PC-3 (cell line): ENCODE results near the gene ZNF648. TPM values are rescaled to one million over a fixed set of nuclear protein-coding genes. Genes with fewer than 3 reads are reported as not detected.

ENCODE experiments used
- ATAC-seq: fragments of 200-7000 bp; cut with Tn5 transposase; 2 replicates; pipeline ENCODE4 v1.9.1; 2020; ENCODE audit warnings: mild to moderate bottlenecking, moderate library complexity
- BruUV-seq: library from RNA; stranded (reverse); fragments of 400-500 nt; replicated peaks from 2 replicates; lab custom pipeline; 2021; lab: Mats Ljungman, UMichigan
- CTCF ChIA-PET: fragments of 300-600 bp; sonication (Branson Sonifier 250); formaldehyde crosslinking; loops from one replicate; lab custom pipeline; 2022; ENCODE audit warnings: antibody characterized with exemption; lab: Charles Lee
- POLR2A ChIA-PET: fragments of 300-600 bp; sonication (Branson Sonifier 250); formaldehyde crosslinking; loops from one replicate; lab custom pipeline; 2022; ENCODE audit warnings: antibody characterized with exemption; ENCODE audit not compliant: unreplicated experiment; lab: Charles Lee
- DNase-seq: peaks from one replicate; pipeline ENCODE4 v3.0.0-alpha.2; 2015
- H2AFZ ChIP-seq: fragments of 300-600 bp; sonication (generic); 2 replicates; pipeline ENCODE4 v1.6.0; 2016; ENCODE audit warnings: antibody characterized with exemption, low read length
- H3F3A ChIP-seq: fragments of 300-600 bp; sonication (generic); one replicate; pipeline ENCODE4 v1.6.0; 2017; ENCODE audit warnings: antibody characterized with exemption, low read length, control low read depth, mild to moderate bottlenecking; ENCODE audit not compliant: unreplicated experiment
- H3K27ac ChIP-seq: fragments of 300-600 bp; sonication (generic); 2 replicates; pipeline ENCODE4 v1.5.1; 2016; ENCODE audit warnings: mild to moderate bottlenecking, low read length
- H3K27me3 ChIP-seq: fragments of 300-600 bp; sonication (generic); 2 replicates; pipeline ENCODE4 v1.6.1; 2016; ENCODE audit warnings: low read length, mixed read lengths
- H3K36me3 ChIP-seq: fragments of 300-600 bp; sonication (generic); 2 replicates; pipeline ENCODE4 v1.6.1; 2016; ENCODE audit warnings: low read depth, mixed run types, low read length, mixed read lengths
- H3K4me1 ChIP-seq: fragments of 300-600 bp; sonication (generic); 2 replicates; pipeline ENCODE4 v1.5.1; 2016; ENCODE audit warnings: low read length; ENCODE audit not compliant: insufficient read depth
- H3K4me2 ChIP-seq: fragments of 300-600 bp; sonication (generic); 2 replicates; pipeline ENCODE4 v1.6.0; 2016; ENCODE audit warnings: low read length
- H3K4me3 ChIP-seq: fragments of 300-600 bp; sonication (generic); 2 replicates; pipeline ENCODE4 v1.5.1; 2016; ENCODE audit warnings: mild to moderate bottlenecking, low read length, mixed read lengths
- H3K79me2 ChIP-seq: fragments of 300-600 bp; sonication (generic); 2 replicates; pipeline ENCODE4 v1.6.1; 2017; ENCODE audit warnings: low read length, mixed read lengths
- H3K9ac ChIP-seq: fragments of 300-600 bp; sonication (generic); 2 replicates; pipeline ENCODE4 v1.6.0; 2016; ENCODE audit warnings: mild to moderate bottlenecking, low read length
- H3K9me2 ChIP-seq: fragments of 300-600 bp; sonication (generic); replicated peaks from 2 replicates; pipeline ENCODE4 v1.6.1; 2016; ENCODE audit warnings: mixed run types, low read length, mixed read lengths
- H3K9me3 ChIP-seq: fragments of 300-600 bp; sonication (generic); 2 replicates; pipeline ENCODE4 v1.6.1; 2016; ENCODE audit warnings: low read length, mixed read lengths
- H4K20me1 ChIP-seq: fragments of 300-600 bp; sonication (generic); 2 replicates; pipeline ENCODE4 v1.6.1; 2016; ENCODE audit warnings: low read length, mixed read lengths
- EZH2 ChIP-seq: fragments of 300-600 bp; sonication (generic); IDR thresholded peaks from one replicate; pipeline ENCODE4 v1.6.1; 2017; ENCODE audit warnings: antibody characterized with exemption, mild to moderate bottlenecking, low read length; ENCODE audit not compliant: unreplicated experiment
- EZH2phosphoT487 ChIP-seq: fragments of 300-600 bp; sonication (generic); IDR thresholded peaks from 2 replicates; pipeline ENCODE4 v1.6.1; 2018; ENCODE audit warnings: mild to moderate bottlenecking, antibody characterized with exemption, low read length, borderline replicate concordance
- intact Hi-C: fragments of 100-400 bp; cut with micrococcal nuclease; formaldehyde crosslinking; loops from 2 replicates; pipeline ENCODE4 v1.9.0; 2023
- total RNA-seq: library from RNA; depleted of rRNA; stranded (reverse); fragments of >200 nt; gene quantifications from 2 replicates; pipeline ENCODE4 v1.2.3, GENCODE V29; 2014
- TF ChIP-seq, protein P1 (sequence below): fragments of 300-600 bp; sonication (generic); conservative IDR thresholded peaks from 2 replicates; pipeline ENCODE4 v1.5.1; 2017; ENCODE audit warnings: antibody characterized with exemption, low read depth, mild to moderate bottlenecking, low read length

ZNF648 gene
- total RNA-seq, 1 experiment from 2014 or later: not detected

DNA sequence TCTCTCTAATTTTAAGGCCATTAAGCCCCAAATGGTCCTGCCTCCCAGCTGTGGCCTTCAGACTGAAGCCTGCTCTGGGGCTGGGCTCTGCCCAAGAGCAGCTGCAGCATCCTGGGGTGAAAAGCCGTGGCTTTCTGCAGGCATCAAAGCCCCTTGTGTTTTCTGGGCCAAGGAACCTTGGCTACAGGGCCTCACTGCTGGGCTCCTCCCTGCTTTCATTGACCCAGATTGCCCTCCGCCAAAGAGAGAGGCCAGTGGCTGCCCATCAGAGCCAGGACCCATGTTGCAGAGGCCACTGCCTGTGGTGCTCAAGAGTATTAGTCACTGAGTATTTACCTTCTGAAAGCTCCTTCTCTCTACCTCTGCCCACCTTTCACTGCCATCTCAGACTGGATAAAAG lies 1.6 kb downstream of the ZNF648 start:
- no TSS peak for BruUV-seq
- ChIA-PET POLR2A (no interaction called here), CTCF (no interaction called here)
- TF ChIP-seq EZH2 (no peak), EZH2phosphoT487 (no peak)
- TF ChIP-seq, protein P1, sequence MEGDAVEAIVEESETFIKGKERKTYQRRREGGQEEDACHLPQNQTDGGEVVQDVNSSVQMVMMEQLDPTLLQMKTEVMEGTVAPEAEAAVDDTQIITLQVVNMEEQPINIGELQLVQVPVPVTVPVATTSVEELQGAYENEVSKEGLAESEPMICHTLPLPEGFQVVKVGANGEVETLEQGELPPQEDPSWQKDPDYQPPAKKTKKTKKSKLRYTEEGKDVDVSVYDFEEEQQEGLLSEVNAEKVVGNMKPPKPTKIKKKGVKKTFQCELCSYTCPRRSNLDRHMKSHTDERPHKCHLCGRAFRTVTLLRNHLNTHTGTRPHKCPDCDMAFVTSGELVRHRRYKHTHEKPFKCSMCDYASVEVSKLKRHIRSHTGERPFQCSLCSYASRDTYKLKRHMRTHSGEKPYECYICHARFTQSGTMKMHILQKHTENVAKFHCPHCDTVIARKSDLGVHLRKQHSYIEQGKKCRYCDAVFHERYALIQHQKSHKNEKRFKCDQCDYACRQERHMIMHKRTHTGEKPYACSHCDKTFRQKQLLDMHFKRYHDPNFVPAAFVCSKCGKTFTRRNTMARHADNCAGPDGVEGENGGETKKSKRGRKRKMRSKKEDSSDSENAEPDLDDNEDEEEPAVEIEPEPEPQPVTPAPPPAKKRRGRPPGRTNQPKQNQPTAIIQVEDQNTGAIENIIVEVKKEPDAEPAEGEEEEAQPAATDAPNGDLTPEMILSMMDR: no peak
- H3K79me2 ChIP-seq: no peaks in the 10 kb centered on the region
- no peak overlapping the region for H3K4me3 ChIP-seq
- ATAC-seq: no peak
- no peak overlapping the region for H3K9ac ChIP-seq
- no peak overlapping the region for H3K4me2 ChIP-seq
- no peaks in the 10 kb centered on the region for H3K27me3 ChIP-seq
- no peaks in the 10 kb centered on the region for H3K9me3 ChIP-seq
- H2AFZ ChIP-seq: no peak overlapping the region
- no peaks in the 10 kb centered on the region for H3K9me2 ChIP-seq
- H3K27ac ChIP-seq: no peak overlapping the region
- H3K36me3 ChIP-seq: no peaks in the 10 kb centered on the region
- H4K20me1 ChIP-seq: no peaks in the 10 kb centered on the region
- H3F3A ChIP-seq: no peaks in the 10 kb centered on the region
- DNase-seq: no peak
- H3K4me1 ChIP-seq: no peaks in the 10 kb centered on the region
- intact Hi-C loops: no loop called here

DNA sequence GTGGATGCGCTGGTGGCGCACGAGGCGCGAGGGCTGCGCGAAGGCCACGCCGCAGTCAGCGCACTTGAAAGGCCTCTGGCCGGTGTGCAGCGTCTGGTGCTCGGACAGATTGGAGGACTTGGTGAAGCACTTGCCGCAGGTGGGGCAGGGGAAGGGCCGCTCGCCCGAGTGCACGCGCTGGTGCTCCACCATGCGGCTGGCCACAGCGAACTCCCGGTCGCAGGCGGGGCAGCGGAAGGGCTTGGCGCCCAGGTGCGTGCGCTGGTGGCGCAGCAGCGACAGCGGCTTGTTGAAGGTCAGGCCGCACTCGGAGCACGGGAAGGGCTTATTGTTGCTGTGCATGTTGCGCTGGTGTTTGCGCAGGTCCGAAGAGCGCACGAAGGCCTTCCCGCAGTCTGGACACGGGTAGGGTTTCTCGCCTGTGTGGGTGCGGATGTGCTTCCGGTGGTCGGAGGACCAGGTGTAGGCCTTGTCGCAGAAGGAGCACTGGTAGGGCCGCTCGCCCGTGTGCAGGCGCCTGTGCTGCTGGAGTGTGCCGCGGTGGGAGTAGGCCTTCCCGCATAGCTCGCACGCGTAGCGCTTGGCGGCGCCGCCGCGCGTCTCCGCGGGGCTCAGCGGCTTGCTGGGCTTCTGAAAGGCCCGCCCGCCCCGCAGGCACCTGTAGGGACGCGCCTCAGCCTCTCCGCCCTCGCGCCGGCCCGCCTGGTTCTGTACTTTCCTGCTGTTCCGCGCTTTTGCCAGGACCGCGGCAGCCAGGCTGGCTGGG lies 4.7 kb downstream of the ZNF648 start:
- TF ChIP-seq, protein P1: no peak
- TF ChIP-seq EZH2phosphoT487: no peak
- no peak for TF ChIP-seq EZH2
- Histone ChIP-seq H3K9ac (no peak overlapping the region), H2AFZ (no peak overlapping the region), H4K20me1 (no peaks in the 10 kb centered on the region), H3K4me2 (no peak overlapping the region), H3K36me3 (no peaks in the 10 kb centered on the region), H3K9me2 (no peaks in the 10 kb centered on the region), H3K79me2 (no peaks in the 10 kb centered on the region), H3K9me3 (no peaks in the 10 kb centered on the region), H3K4me1 (no peaks in the 10 kb centered on the region), H3K27me3 (no peaks in the 10 kb centered on the region), H3K4me3 (no peak overlapping the region), H3K27ac (no peak overlapping the region), H3F3A (no peaks in the 10 kb centered on the region)
- no TSS peak for BruUV-seq
- POLR2A ChIA-PET: no interaction called here
- no peak for ATAC-seq
- DNase-seq: no peak
- intact Hi-C loops: no loop called here
- CTCF ChIA-PET: no interaction called here

DNA sequence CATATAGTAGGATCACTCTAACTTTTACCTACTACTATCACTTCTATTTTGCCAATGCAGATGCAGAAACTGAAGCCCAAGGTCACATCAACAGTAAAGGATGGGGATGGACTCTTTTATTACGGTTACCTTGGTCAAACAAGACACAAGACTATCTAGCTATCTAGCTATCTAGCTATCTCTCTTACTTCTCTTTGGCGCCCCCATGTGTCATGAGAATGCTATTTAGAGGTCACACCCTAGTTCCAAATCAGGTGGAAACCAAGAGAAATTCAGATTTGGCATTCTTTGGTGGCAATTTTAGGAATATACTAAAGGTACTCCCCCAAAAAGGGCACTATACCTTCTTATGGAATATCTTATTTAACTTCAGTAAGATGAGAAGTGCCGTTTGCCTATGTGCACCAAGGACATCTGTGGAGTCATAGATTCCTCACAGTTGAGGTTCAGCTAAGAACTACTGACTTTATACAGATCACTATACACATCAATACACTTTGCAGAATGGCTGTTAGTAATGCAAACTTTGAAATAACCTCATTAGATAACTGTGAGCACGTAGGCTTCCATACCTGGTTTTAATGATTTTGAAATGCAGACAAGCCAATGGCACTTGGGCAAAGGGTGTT lies 6.7 kb downstream of the ZNF648 start:
- Histone ChIP-seq H3K9me3 (no peaks in the 10 kb centered on the region), H4K20me1 (no peaks in the 10 kb centered on the region), H3K27me3 (no peaks in the 10 kb centered on the region), H3K9me2 (no peaks in the 10 kb centered on the region), H3F3A (no peaks in the 10 kb centered on the region), H2AFZ (no peak overlapping the region), H3K4me3 (no peak overlapping the region), H3K4me2 (no peak overlapping the region), H3K4me1 (no peaks in the 10 kb centered on the region), H3K79me2 (no peaks in the 10 kb centered on the region), H3K9ac (no peak overlapping the region), H3K36me3 (no peaks in the 10 kb centered on the region), H3K27ac (no peak overlapping the region)
- no TSS peak for BruUV-seq
- ATAC-seq (no peak), DNase-seq (peak; percentile 59)
- intact Hi-C loops: no loop called here
- POLR2A ChIA-PET: no interaction called here
- TF ChIP-seq, protein P1: peak; percentile 67
- no peak for TF ChIP-seq EZH2phosphoT487
- CTCF ChIA-PET: interaction anchor here (0.5 to 1.0 kb wide), 3 partner anchors 26 to 576 kb away, joined by 3 read pairs; no protein-coding TSS in a partner anchor
